Adrenal gland (tissue), 5 donors: ENCODE measurements around the gene IPO13.

Experiments
- POLR2A ChIP-seq, 2 donors: fragments of 450-650 bp; IDR thresholded peaks; one replicate each; pipeline ENCODE4 v1.6.1; 2017; ENCODE audit warnings: antibody characterized with exemption in 2 of 2, mild to moderate bottlenecking in 2 of 2, moderate library complexity in 1 of 2
- TF ChIP-seq, protein P1 (sequence below), 6 experiments: fragments of 450-650 bp in 4 of 6; fragments of 200-600 bp in 2 of 6; sonication (generic) in 1 of 6; IDR thresholded peaks; 1 replicate in 5 of 6; 2 replicates in 1 of 6; pipeline versions ENCODE4 v1.5.1 to v1.8.0; 2016 to 2021; ENCODE audit warnings: antibody characterized with exemption in 6 of 6, mild to moderate bottlenecking in 2 of 6, moderate library complexity in 1 of 6
- donor health status: DM: no; HTN: no; CAD: no.

GRCh38 chr1:43935711-43936427 is 10.9 kb upstream of the IPO13 start:
- TF ChIP-seq, protein P1, sequence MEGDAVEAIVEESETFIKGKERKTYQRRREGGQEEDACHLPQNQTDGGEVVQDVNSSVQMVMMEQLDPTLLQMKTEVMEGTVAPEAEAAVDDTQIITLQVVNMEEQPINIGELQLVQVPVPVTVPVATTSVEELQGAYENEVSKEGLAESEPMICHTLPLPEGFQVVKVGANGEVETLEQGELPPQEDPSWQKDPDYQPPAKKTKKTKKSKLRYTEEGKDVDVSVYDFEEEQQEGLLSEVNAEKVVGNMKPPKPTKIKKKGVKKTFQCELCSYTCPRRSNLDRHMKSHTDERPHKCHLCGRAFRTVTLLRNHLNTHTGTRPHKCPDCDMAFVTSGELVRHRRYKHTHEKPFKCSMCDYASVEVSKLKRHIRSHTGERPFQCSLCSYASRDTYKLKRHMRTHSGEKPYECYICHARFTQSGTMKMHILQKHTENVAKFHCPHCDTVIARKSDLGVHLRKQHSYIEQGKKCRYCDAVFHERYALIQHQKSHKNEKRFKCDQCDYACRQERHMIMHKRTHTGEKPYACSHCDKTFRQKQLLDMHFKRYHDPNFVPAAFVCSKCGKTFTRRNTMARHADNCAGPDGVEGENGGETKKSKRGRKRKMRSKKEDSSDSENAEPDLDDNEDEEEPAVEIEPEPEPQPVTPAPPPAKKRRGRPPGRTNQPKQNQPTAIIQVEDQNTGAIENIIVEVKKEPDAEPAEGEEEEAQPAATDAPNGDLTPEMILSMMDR (IDR thresholded peaks at IDR 0.05): no peak
- TF ChIP-seq POLR2A (IDR thresholded peaks at IDR 0.05): no peak
